ENCODE results near the gene CCN5.

DNA sequence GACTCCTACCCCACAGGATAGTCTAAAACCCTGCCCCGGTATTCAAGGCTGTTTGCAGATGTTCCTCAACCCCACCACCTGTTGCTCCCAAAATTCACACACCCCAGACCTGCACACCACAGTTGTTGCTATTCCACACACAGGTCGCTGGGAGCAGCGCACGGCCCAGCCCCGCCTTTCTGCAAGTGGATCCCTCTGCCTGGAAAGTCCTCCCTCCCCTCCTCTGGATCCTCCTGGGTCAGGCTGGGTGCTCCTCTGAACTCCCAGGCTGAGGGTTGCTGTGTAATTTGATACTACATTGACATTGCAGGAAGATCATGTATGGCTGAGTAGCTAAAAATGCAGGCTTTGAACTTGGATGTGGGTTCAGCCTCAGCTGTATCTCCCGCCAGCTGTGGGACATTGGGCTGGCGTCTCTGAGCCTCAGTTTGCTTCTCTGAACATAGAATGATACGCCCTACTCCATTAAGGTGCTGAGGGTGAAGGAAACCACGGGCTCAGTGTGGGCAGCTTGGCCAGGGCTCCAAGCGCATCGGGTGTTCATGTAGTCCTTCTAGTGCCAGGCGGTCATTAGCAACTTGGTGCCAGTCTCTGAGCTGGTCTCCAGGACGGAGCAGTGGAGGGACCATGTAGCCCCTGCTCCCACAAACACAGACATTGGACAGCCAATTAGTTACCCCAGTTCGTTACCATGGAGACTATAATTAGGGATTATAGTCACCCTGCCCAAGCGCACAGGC is 13.9 kb upstream of the CCN5 start:
- TF ChIP-seq, protein P1, sequence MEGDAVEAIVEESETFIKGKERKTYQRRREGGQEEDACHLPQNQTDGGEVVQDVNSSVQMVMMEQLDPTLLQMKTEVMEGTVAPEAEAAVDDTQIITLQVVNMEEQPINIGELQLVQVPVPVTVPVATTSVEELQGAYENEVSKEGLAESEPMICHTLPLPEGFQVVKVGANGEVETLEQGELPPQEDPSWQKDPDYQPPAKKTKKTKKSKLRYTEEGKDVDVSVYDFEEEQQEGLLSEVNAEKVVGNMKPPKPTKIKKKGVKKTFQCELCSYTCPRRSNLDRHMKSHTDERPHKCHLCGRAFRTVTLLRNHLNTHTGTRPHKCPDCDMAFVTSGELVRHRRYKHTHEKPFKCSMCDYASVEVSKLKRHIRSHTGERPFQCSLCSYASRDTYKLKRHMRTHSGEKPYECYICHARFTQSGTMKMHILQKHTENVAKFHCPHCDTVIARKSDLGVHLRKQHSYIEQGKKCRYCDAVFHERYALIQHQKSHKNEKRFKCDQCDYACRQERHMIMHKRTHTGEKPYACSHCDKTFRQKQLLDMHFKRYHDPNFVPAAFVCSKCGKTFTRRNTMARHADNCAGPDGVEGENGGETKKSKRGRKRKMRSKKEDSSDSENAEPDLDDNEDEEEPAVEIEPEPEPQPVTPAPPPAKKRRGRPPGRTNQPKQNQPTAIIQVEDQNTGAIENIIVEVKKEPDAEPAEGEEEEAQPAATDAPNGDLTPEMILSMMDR (IDR thresholded peaks at IDR 0.05): no peak
- TF ChIP-seq POLR2A (IDR thresholded peaks at IDR 0.05): no peak

Measured in prostate gland (tissue), 2 donors.